DOHH2 (cell line): Measurements from ENCODE around the gene ANO10.
A peak's percentile ranks its signal among the peaks of the same experiment; 100 is the strongest.

Experiments
- H3F3A ChIP-seq: fragments of 200-600 bp; sonication (generic), shearing (Covaris generic); 2 replicates; pipeline ENCODE4 v1.6.0; 2016; ENCODE audit warnings: antibody characterized with exemption, mild to moderate bottlenecking; ENCODE audit not compliant: control insufficient read depth, insufficient read depth
- H3K27ac ChIP-seq: fragments of 200-600 bp; sonication (generic); 2 replicates; pipeline ENCODE4 v1.5.1; 2014; ENCODE audit warnings: low read depth, mild to moderate bottlenecking, low read length, moderate library complexity
- H3K27me3 ChIP-seq: fragments of 200-600 bp; sonication (generic); 2 replicates; pipeline ENCODE4 v1.6.1; 2014; ENCODE audit warnings: mild to moderate bottlenecking, low read length, mixed read lengths; ENCODE audit not compliant: control insufficient read depth
- H3K36me3 ChIP-seq: fragments of 200-600 bp; sonication (generic); 2 replicates; pipeline ENCODE4 v1.6.1; 2014; ENCODE audit warnings: mild to moderate bottlenecking, low read length, moderate library complexity, mixed read lengths; ENCODE audit not compliant: control insufficient read depth
- H3K4me1 ChIP-seq: fragments of 200-600 bp; sonication (generic); 2 replicates; pipeline ENCODE4 v1.6.1; 2014; ENCODE audit warnings: mild to moderate bottlenecking, low read length, mixed read lengths; ENCODE audit not compliant: control insufficient read depth
- H3K4me2 ChIP-seq: fragments of 200-600 bp; sonication (generic); 2 replicates; pipeline ENCODE4 v1.6.0; 2014; ENCODE audit warnings: mild to moderate bottlenecking, low read length, moderate library complexity
- H3K4me3 ChIP-seq: fragments of 200-600 bp; sonication (generic); 2 replicates; pipeline ENCODE4 v1.5.1; 2014; ENCODE audit warnings: mild to moderate bottlenecking, low read length, mixed read lengths
- H3K79me2 ChIP-seq: fragments of 200-600 bp; sonication (generic); 2 replicates; pipeline ENCODE4 v1.6.1; 2014; ENCODE audit warnings: mild to moderate bottlenecking, low read length, mixed read lengths; ENCODE audit not compliant: control insufficient read depth
- H3K9me2 ChIP-seq: fragments of 200-600 bp; sonication (generic); replicated peaks from 2 replicates; pipeline ENCODE4 v1.6.1; 2014; ENCODE audit warnings: mild to moderate bottlenecking, low read length, mixed read lengths; ENCODE audit not compliant: control insufficient read depth
- H3K9me3 ChIP-seq: fragments of 200-600 bp; sonication (generic); 2 replicates; pipeline ENCODE4 v1.6.1; 2014; ENCODE audit warnings: antibody characterized with exemption, low read length, mixed read lengths; ENCODE audit not compliant: control insufficient read depth, insufficient read depth
- H4K20me1 ChIP-seq: fragments of 200-600 bp; sonication (generic); 2 replicates; pipeline ENCODE4 v1.6.0; 2014; ENCODE audit warnings: low read depth, mild to moderate bottlenecking, antibody characterized with exemption, low read length, moderate library complexity; ENCODE audit not compliant: control insufficient read depth, insufficient read depth
- EZH2phosphoT487 ChIP-seq: fragments of 200-600 bp; sonication (generic); IDR thresholded peaks from 2 replicates; pipeline ENCODE4 v1.6.1; 2017; ENCODE audit warnings: borderline replicate concordance, mild to moderate bottlenecking, antibody characterized with exemption, low read length, moderate library complexity, mixed read lengths
- TF ChIP-seq, protein P1 (sequence below): fragments of 200-600 bp; sonication (generic); IDR thresholded peaks from one replicate; pipeline ENCODE4 v1.5.1; 2014; ENCODE audit warnings: antibody characterized with exemption, mild to moderate bottlenecking, low read depth, low read length; ENCODE audit not compliant: poor library complexity, severe bottlenecking

The ANO10 gene

DNA sequence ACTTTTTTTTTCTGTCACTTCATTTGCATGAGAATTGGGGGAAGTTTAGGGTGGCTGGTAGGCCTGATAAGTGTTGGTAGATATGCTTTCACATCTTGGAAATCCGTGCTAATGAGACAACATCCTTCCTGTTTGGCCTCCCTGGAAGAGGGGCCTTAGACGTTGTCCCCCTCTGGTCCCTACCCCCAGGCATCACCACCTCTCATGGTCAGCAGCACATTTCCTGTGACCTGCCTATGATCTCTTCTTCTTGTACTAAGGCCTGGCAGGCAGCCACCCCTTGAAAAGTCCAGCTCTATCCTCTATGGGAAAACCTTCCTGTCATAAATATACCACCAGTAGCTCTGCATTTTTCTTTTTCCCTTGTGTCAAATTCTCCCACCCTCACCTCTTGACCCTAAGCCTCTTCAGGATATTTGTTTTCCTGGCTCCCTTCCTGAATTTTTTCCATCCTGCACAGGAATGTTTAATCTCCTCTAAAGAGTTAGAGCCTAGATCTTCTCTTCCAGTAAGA, 227.7 kb downstream of the ANO10 start:
- Histone ChIP-seq H3K79me2 (no peaks in the 10 kb centered on the region), H3K9me2 (no peaks in the 10 kb centered on the region)
- TF ChIP-seq, protein P1, sequence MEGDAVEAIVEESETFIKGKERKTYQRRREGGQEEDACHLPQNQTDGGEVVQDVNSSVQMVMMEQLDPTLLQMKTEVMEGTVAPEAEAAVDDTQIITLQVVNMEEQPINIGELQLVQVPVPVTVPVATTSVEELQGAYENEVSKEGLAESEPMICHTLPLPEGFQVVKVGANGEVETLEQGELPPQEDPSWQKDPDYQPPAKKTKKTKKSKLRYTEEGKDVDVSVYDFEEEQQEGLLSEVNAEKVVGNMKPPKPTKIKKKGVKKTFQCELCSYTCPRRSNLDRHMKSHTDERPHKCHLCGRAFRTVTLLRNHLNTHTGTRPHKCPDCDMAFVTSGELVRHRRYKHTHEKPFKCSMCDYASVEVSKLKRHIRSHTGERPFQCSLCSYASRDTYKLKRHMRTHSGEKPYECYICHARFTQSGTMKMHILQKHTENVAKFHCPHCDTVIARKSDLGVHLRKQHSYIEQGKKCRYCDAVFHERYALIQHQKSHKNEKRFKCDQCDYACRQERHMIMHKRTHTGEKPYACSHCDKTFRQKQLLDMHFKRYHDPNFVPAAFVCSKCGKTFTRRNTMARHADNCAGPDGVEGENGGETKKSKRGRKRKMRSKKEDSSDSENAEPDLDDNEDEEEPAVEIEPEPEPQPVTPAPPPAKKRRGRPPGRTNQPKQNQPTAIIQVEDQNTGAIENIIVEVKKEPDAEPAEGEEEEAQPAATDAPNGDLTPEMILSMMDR, result no peak
- no peak for TF ChIP-seq EZH2phosphoT487

GRCh38 chr3:43391621-43392020, 230.2 kb downstream of the ANO10 start:
- no peaks in the 10 kb centered on the region for H3K9me2 ChIP-seq
- H3K9me3 ChIP-seq, result no peaks in the 10 kb centered on the region
- H3K36me3 ChIP-seq, result no peaks in the 10 kb centered on the region
- no peaks in the 10 kb centered on the region for H3F3A ChIP-seq
- no peak overlapping the region for H3K4me2 ChIP-seq
- peaks cover 4% of the 10 kb centered on the region; the same call in 1 of the 2 replicates for H3K27me3 ChIP-seq
- no peaks in the 10 kb centered on the region for H4K20me1 ChIP-seq
- no peak overlapping the region for H3K4me3 ChIP-seq
- no peaks in the 10 kb centered on the region for H3K79me2 ChIP-seq
- H3K27ac ChIP-seq, result no peak overlapping the region
- H3K4me1 ChIP-seq, result peaks cover 8% of the 10 kb centered on the region
- TF ChIP-seq, protein P1, result no peak
- TF ChIP-seq EZH2phosphoT487, result no peak

More for the DNA sequence above, 227.7 kb downstream of the ANO10 start:
- Histone ChIP-seq H3F3A (no peaks in the 10 kb centered on the region), H3K27ac (no peak overlapping the region), H3K4me2 (no peak overlapping the region), H3K4me3 (no peak overlapping the region), H3K36me3 (no peaks in the 10 kb centered on the region), H4K20me1 (no peaks in the 10 kb centered on the region), H3K27me3 (peaks cover 9% of the 10 kb centered on the region), H3K4me1 (peaks cover 8% of the 10 kb centered on the region), H3K9me3 (no peaks in the 10 kb centered on the region)

GRCh38 chr3:43390255-43390588, 231.6 kb downstream of the ANO10 start:
- Histone ChIP-seq H3K36me3 (no peaks in the 10 kb centered on the region), H3K9me2 (no peaks in the 10 kb centered on the region), H3K4me2 (peak overlapping the region; percentile 34), H3K4me1 (peaks cover 8% of the 10 kb centered on the region), H3K27ac (no peak overlapping the region), H3K79me2 (no peaks in the 10 kb centered on the region), H3K27me3 (peaks cover 4% of the 10 kb centered on the region; the same call in 1 of the 2 replicates), H4K20me1 (no peaks in the 10 kb centered on the region), H3F3A (no peaks in the 10 kb centered on the region), H3K9me3 (no peaks in the 10 kb centered on the region), H3K4me3 (no peak overlapping the region)
- TF ChIP-seq, protein P1, result no peak
- no peak for TF ChIP-seq EZH2phosphoT487
